Measurements from ENCODE around the gene CCDC69.
A peak's percentile ranks its signal among the peaks of the same experiment; 100 is the strongest.

Gene CCDC69

DNA sequence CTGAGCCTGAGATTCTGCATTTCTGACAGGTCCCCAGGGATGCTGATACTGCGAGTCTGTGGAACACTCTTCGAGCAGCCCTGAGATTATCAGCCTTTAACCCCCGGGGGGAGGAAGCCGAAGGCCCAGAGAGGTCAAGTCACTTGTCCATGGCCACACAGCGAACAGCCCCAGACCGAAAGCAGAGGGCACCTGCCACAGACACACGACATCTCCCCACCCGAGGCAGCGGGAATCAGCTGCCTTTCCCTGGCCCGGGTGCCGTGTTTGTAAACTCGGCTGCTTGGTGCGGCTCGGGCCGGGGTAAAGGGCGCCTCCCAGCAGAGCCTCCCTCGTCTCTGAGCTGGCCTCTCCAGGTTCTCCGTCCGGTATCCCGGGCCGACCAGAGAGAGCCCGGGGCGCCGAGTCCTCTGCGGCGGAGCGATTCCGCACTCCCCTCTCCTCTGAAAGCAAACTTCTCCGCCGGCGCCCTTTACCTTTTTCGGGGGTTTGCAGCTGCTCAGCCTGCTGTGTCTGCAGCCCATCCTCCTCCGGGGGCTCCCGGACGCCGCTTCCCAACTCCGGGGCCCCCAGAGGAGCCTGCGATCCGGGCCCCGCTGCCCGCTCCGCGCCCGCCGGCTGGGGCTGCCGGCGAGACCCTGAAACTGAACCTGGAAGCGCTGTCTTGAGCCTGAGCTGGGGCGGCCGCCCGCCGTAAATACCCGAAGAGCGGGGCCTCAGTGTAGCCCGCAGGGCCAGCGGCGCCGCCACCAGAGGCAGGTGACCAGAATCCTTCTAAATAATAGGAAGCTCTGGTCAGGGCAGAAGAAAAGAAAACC is at the start of gene CCDC69:
Gene CCDC69, minus strand, starts transcription at position 646 of the 818 bp plus-strand sequence. Its CDS starts 122 bp downstream, at position 524.
- H3K4me3 ChIP-seq (ENCODE audit: low read length): peak within 1 kb of the TSS; percentile 59
- TF ChIP-seq, protein P1, sequence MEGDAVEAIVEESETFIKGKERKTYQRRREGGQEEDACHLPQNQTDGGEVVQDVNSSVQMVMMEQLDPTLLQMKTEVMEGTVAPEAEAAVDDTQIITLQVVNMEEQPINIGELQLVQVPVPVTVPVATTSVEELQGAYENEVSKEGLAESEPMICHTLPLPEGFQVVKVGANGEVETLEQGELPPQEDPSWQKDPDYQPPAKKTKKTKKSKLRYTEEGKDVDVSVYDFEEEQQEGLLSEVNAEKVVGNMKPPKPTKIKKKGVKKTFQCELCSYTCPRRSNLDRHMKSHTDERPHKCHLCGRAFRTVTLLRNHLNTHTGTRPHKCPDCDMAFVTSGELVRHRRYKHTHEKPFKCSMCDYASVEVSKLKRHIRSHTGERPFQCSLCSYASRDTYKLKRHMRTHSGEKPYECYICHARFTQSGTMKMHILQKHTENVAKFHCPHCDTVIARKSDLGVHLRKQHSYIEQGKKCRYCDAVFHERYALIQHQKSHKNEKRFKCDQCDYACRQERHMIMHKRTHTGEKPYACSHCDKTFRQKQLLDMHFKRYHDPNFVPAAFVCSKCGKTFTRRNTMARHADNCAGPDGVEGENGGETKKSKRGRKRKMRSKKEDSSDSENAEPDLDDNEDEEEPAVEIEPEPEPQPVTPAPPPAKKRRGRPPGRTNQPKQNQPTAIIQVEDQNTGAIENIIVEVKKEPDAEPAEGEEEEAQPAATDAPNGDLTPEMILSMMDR (conservative IDR thresholded peaks at IDR 0.05; ENCODE audit: low read depth, low read length): no peak
- peak; percentile 39 for DNase-seq (ENCODE audit: low read depth)

- TF ChIP-seq, protein P1 (conservative IDR thresholded peaks at IDR 0.05; ENCODE audit: low read depth, low read length): no peak
- DNase-seq (ENCODE audit: low read depth): no peak
- H3K4me3 ChIP-seq (ENCODE audit: low read length): no peak overlapping the region
These were observed 47.4 kb upstream of the CCDC69 start for GRCh38 chr5:151271336-151271735.

GRCh38 chr5:151270599-151270998 is 46.7 kb upstream of the CCDC69 start:
- no peak for DNase-seq (ENCODE audit: low read depth)
- no peak overlapping the region for H3K4me3 ChIP-seq (ENCODE audit: low read length)
- TF ChIP-seq, protein P1 (conservative IDR thresholded peaks at IDR 0.05; ENCODE audit: low read depth, low read length): no peak

DNA sequence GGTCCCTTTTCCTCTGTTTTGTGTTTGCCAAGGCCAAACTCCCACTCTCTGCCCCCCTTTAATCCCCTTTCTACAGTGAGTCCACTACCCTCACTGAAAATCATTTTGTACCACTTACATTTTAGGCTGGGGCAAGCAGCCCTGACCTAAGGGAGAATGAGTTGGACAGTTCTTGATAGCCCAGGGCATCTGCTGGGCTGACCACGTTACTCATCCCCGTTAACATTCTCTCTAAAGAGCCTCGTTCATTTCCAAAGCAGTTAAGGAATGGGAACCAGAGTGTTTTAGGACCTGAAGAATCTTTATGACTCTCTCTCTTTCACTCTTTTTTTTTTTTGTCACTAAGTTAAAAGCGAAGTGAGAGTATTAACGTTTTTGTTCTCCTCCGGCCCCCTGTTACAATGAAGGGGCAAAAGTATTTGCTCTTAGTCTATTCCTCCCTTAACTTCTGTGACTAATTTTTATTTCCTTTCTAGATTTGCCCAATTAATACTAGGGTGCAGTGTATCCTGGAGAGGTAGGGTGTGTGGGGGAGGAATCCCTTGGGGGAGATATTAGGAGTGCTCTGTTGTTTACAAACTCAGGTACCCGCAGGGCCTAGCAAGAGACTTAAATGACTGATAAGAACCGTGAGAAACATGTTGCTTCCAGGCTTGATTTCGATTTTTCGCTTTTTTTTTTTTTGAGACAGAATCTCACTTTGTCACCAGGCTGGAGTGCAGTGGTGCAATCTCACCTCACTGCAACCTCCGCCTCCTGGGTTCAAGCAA is 43.8 kb upstream of the CCDC69 start:
- TF ChIP-seq, protein P1 (conservative IDR thresholded peaks at IDR 0.05; ENCODE audit: low read depth, low read length): no peak
- DNase-seq (ENCODE audit: low read depth): no peak

GRCh38 chr5:151264113-151264512 is 40.2 kb upstream of the CCDC69 start:
- TF ChIP-seq, protein P1 (conservative IDR thresholded peaks at IDR 0.05; ENCODE audit: low read depth, low read length): no peak
- DNase-seq (ENCODE audit: low read depth): no peak
- H3K4me3 ChIP-seq (ENCODE audit: low read length): no peak overlapping the region

More for the DNA sequence above, 43.8 kb upstream of the CCDC69 start:
- no peak overlapping the region for H3K4me3 ChIP-seq (ENCODE audit: low read length)

DNA sequence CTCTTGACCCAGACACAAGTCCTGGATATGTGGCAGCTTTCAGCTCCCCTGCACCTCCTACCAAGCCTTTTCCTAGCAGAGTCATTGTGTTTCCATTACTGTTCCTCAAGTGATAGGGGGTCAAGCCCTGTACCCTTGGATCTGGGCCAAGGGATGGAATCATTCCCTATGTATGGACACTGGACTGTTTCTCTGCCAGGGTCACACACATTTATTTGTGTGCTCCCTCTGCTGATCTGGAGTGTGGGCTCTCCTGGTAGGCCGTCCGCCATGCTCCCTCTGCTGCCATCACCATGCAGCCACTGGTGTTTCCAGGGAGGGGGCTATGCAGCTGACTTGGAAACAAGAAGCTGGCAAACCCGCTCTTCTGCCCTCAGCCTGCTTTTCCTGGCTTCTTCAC is 38.6 kb upstream of the CCDC69 start:
- no peak for DNase-seq (ENCODE audit: low read depth)
- TF ChIP-seq, protein P1 (conservative IDR thresholded peaks at IDR 0.05; ENCODE audit: low read depth, low read length): no peak
- H3K4me3 ChIP-seq (ENCODE audit: low read length): no peak overlapping the region
